GM18499 (cell line): Measurements from ENCODE around the gene MAN2A2.
A peak's percentile ranks its signal among the peaks of the same experiment; 100 is the strongest.

ENCODE experiments used
- ATAC-seq: cut with Tn5 transposase; IDR thresholded peaks from one replicate; pipeline ENCODE4 v1.9.1; 2021; ENCODE audit warnings: moderate number of reproducible peaks; ENCODE audit not compliant: insufficient read depth, unreplicated experiment

Gene MAN2A2

GRCh38 chr15:90902840-90903732 is at the start of gene MAN2A2:
Gene MAN2A2, plus strand, starts transcription at chr15:90903302. Its CDS starts 906 bp downstream, at chr15:90904208.
- peak; percentile 28 for ATAC-seq

GRCh38 chr15:90855139-90855538 is 48.0 kb upstream of the MAN2A2 start:
- ATAC-seq = no peak

GRCh38 chr15:90857337-90857736 is 45.8 kb upstream of the MAN2A2 start:
- no peak for ATAC-seq

GRCh38 chr15:90857883-90858443 is 45.1 kb upstream of the MAN2A2 start:
- ATAC-seq = no peak

GRCh38 chr15:90859234-90860131 is 43.6 kb upstream of the MAN2A2 start:
- no peak for ATAC-seq

- ATAC-seq = no peak
These were observed 42.7 kb upstream of the MAN2A2 start for GRCh38 chr15:90860450-90860849.

- no peak for ATAC-seq
These were observed 42.0 kb upstream of the MAN2A2 start for GRCh38 chr15:90860942-90861675.

GRCh38 chr15:90862487-90862886 is 40.6 kb upstream of the MAN2A2 start:
- ATAC-seq = no peak

GRCh38 chr15:90862964-90863778 is 39.9 kb upstream of the MAN2A2 start:
- no peak for ATAC-seq

- ATAC-seq = no peak
These were observed 39.1 kb upstream of the MAN2A2 start for GRCh38 chr15:90863987-90864386.

- no peak for ATAC-seq
These were observed 38.6 kb upstream of the MAN2A2 start for GRCh38 chr15:90864507-90864906.

- no peak for ATAC-seq
These were observed 37.4 kb upstream of the MAN2A2 start for GRCh38 chr15:90865702-90866101.

GRCh38 chr15:90866161-90866715 is 36.9 kb upstream of the MAN2A2 start:
- no peak for ATAC-seq

GRCh38 chr15:90866800-90867199 is 36.3 kb upstream of the MAN2A2 start:
- ATAC-seq = no peak

- no peak for ATAC-seq
These were observed 34.8 kb upstream of the MAN2A2 start, which contains the start of gene FURIN for GRCh38 chr15:90868261-90868689. Gene FURIN, plus strand, starts transcription at chr15:90868588. Its CDS starts 7,153 bp downstream, at chr15:90875741.

GRCh38 chr15:90869140-90869541 is 34.0 kb upstream of the MAN2A2 start:
- ATAC-seq = no peak

- no peak for ATAC-seq
These were observed 33.3 kb upstream of the MAN2A2 start for GRCh38 chr15:90869601-90870353.
